Breast epithelium (tissue), 3 donors: ENCODE measurements around the gene LCLAT1.

Source experiments
- POLR2A ChIP-seq: fragments of 450-650 bp; IDR thresholded peaks from one replicate; pipeline ENCODE4 v1.6.1; 2016; ENCODE audit warnings: antibody characterized with exemption, mild to moderate bottlenecking, moderate library complexity
- POLR2AphosphoS5 ChIP-seq, 3 donors: sonication (generic); formaldehyde crosslinking; IDR thresholded peaks; one replicate each; pipeline ENCODE4 v1.6.1; 2017; ENCODE audit warnings: antibody characterized with exemption in 3 of 3
- TF ChIP-seq, protein P1 (sequence below), 3 donors: fragments of 450-650 bp; IDR thresholded peaks; one replicate each; pipeline ENCODE4 v1.5.1; 2016 to 2017; ENCODE audit warnings: antibody characterized with exemption in 3 of 3, mild to moderate bottlenecking in 3 of 3, moderate library complexity in 3 of 3

DNA sequence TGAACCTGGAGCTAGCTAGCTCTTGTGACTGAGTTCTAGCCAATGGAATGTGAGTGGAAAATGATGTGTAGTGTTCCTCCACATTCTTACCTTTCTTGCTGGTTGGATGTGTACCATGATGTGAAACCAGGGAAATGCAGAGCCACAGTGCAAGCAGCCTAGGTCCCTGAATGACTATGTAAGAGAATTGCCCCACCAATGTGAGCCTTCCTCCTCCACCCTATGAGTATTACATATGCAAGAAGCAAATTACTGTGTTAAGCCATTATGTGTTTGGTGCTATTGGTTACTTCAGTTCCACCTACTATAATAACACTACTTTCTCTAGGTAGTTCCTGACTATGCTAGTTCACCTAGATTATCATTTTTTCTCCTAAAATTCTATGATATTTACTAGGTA lies 39.6 kb downstream of the LCLAT1 start:
- TF ChIP-seq, protein P1, sequence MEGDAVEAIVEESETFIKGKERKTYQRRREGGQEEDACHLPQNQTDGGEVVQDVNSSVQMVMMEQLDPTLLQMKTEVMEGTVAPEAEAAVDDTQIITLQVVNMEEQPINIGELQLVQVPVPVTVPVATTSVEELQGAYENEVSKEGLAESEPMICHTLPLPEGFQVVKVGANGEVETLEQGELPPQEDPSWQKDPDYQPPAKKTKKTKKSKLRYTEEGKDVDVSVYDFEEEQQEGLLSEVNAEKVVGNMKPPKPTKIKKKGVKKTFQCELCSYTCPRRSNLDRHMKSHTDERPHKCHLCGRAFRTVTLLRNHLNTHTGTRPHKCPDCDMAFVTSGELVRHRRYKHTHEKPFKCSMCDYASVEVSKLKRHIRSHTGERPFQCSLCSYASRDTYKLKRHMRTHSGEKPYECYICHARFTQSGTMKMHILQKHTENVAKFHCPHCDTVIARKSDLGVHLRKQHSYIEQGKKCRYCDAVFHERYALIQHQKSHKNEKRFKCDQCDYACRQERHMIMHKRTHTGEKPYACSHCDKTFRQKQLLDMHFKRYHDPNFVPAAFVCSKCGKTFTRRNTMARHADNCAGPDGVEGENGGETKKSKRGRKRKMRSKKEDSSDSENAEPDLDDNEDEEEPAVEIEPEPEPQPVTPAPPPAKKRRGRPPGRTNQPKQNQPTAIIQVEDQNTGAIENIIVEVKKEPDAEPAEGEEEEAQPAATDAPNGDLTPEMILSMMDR (IDR thresholded peaks at IDR 0.05), result no peak
- TF ChIP-seq POLR2A (no peak), POLR2AphosphoS5 (IDR thresholded peaks at IDR 0.05) (no peak)
